Non-pigmented ciliary epithelial cell (primary cell): ENCODE results near the gene CCDC201.
A peak's percentile ranks its signal among the peaks of the same experiment; 100 is the strongest.
"Not testable (repeated sequence)": the region's sequence is repeated elsewhere in the genome, so short reads cannot be mapped to it uniquely, and the experiment has no call there.

ENCODE experiments used
- DNase-seq: peaks from one replicate; pipeline ENCODE4 v3.0.0-alpha.2; 2010; ENCODE audit warnings: low read depth

CCDC201 gene

GRCh38 chr7:45874408-45875131 lies 1.7 kb upstream of the CCDC201 start:
- DNase-seq = peak; percentile 74

GRCh38 chr7:45873355-45873754 lies 473 bp upstream of the CCDC201 start:
- DNase-seq = no peak

- DNase-seq = no peak
Measured at GRCh38 chr7:45872116-45873034, 507 bp downstream of the CCDC201 start.

GRCh38 chr7:45869426-45869825 lies 3.5 kb downstream of the CCDC201 start:
- no peak for DNase-seq

- DNase-seq = no peak
Measured at GRCh38 chr7:45867471-45867870, 5.4 kb downstream of the CCDC201 start.

GRCh38 chr7:45865594-45866410 lies 7.1 kb downstream of the CCDC201 start:
- DNase-seq = no peak

- no peak for DNase-seq
Measured at GRCh38 chr7:45863715-45864114, 9.2 kb downstream of the CCDC201 start.

- not testable (repeated sequence) for DNase-seq
Measured at GRCh38 chr7:45856888-45857287, 16.0 kb downstream of the CCDC201 start.

- not testable (repeated sequence) for DNase-seq
Measured at GRCh38 chr7:45855680-45856079, 17.2 kb downstream of the CCDC201 start.

- not testable (repeated sequence) for DNase-seq
Measured at GRCh38 chr7:45853491-45853890, 19.4 kb downstream of the CCDC201 start.

GRCh38 chr7:45852984-45853383 lies 19.9 kb downstream of the CCDC201 start:
- not testable (repeated sequence) for DNase-seq

- not testable (repeated sequence) for DNase-seq
Measured at GRCh38 chr7:45848734-45849133, 24.1 kb downstream of the CCDC201 start.

GRCh38 chr7:45846536-45846935 lies 26.3 kb downstream of the CCDC201 start:
- DNase-seq = not testable (repeated sequence)

GRCh38 chr7:45841926-45842717 lies 30.8 kb downstream of the CCDC201 start:
- DNase-seq = not testable (repeated sequence)

- not testable (repeated sequence) for DNase-seq
Measured at GRCh38 chr7:45838852-45839251, 34.0 kb downstream of the CCDC201 start.

GRCh38 chr7:45832433-45833177 lies 40.3 kb downstream of the CCDC201 start:
- DNase-seq = not testable (repeated sequence)

- DNase-seq = not testable (repeated sequence)
Measured at GRCh38 chr7:45829846-45830245, 43.0 kb downstream of the CCDC201 start.

GRCh38 chr7:45827731-45828130 lies 45.2 kb downstream of the CCDC201 start:
- not testable (repeated sequence) for DNase-seq

- not testable (repeated sequence) for DNase-seq
Measured at GRCh38 chr7:45826550-45826949, 46.3 kb downstream of the CCDC201 start.

GRCh38 chr7:45818763-45819162 lies 54.1 kb downstream of the CCDC201 start:
- DNase-seq = not testable (repeated sequence)
